SK-N-SH (cell line): ENCODE results near the gene PMEPA1. TPM values are rescaled to one million over a fixed set of nuclear protein-coding genes. Genes with fewer than 3 reads are reported as not detected.

Experiments
- CTCF ChIA-PET: fragments of 300-600, 350-600 bp; formaldehyde crosslinking; extraction: SDS; loops from one replicate; lab custom pipeline; 2021; lab: Yijun Ruan, JAX
- POLR2A ChIA-PET: fragments of 350-600 bp; sonication (Branson Sonifier 250); formaldehyde crosslinking; extraction: SDS; loops from one replicate; lab custom pipeline; 2020; ENCODE audit warnings: antibody characterized with exemption, inconsistent platforms; lab: Yijun Ruan, JAX
- DNase-seq: peaks from one replicate; pipeline ENCODE4 v3.0.0; 2012
- H2AFZ ChIP-seq: fragments of 200-600 bp; sonication (generic); 2 replicates; pipeline ENCODE4 v1.8.1; 2016; ENCODE audit warnings: antibody characterized with exemption, mild to moderate bottlenecking, low read depth
- H3F3A ChIP-seq: fragments of 200-600 bp; sonication (generic); replicated peaks from 2 replicates; pipeline ENCODE3; 2016; ENCODE audit warnings: antibody characterized with exemption, mild to moderate bottlenecking; ENCODE audit not compliant: insufficient read depth
- H3K27ac ChIP-seq, 2 experiments: fragments of 200-500 bp in 1 of 2; fragments of 200-600 bp in 1 of 2; sonication (Bioruptor generic) in 1 of 2; sonication (generic), shearing (Covaris generic) in 1 of 2; 2 replicates each; pipeline versions ENCODE4 v1.5.1 to v1.6.1; 2014 to 2016; ENCODE audit warnings: low read depth in 2 of 2, inconsistent platforms in 1 of 2, low read length in 1 of 2, mild to moderate bottlenecking in 1 of 2, mixed read lengths in 1 of 2
- H3K27me3 ChIP-seq: fragments of 200-600 bp; sonication (generic), shearing (Covaris generic); 2 replicates; pipeline ENCODE4 v1.6.1; 2016; ENCODE audit warnings: mixed run types; ENCODE audit not compliant: insufficient read depth
- H3K36me3 ChIP-seq, 2 experiments: fragments of 200-500 bp in 1 of 2; fragments of 200-600 bp in 1 of 2; sonication (Bioruptor generic) in 1 of 2; sonication (generic) in 1 of 2; replicated peaks in 1 of 2; 2 replicates each; pipeline versions ENCODE3 to v1.5.1; 2014 to 2016; ENCODE audit warnings: low read length in 1 of 2, mild to moderate bottlenecking in 1 of 2; ENCODE audit not compliant: insufficient read depth in 2 of 2, control insufficient read depth in 1 of 2
- H3K4me1 ChIP-seq, 2 experiments: fragments of 200-500 bp in 1 of 2; fragments of 200-600 bp in 1 of 2; sonication (Bioruptor generic) in 1 of 2; sonication (generic), shearing (Covaris generic) in 1 of 2; 2 replicates each; pipeline versions ENCODE4 v1.5.1 to v1.6.1; 2014 to 2016; ENCODE audit warnings: low read depth in 1 of 2, low read length in 1 of 2, mixed run types in 1 of 2; ENCODE audit not compliant: insufficient read depth in 2 of 2, control insufficient read depth in 1 of 2
- H3K4me2 ChIP-seq: fragments of 200-600 bp; sonication (generic), shearing (Covaris generic); 2 replicates; pipeline ENCODE4 v1.6.1; 2017; ENCODE audit warnings: mixed run types
- H3K4me3 ChIP-seq, 2 experiments: fragments of 200-500 bp in 1 of 2; fragments of 200-600 bp in 1 of 2; sonication (Bioruptor generic) in 1 of 2; sonication (generic), shearing (Covaris generic) in 1 of 2; 2 replicates each; pipeline versions ENCODE4 v1.5.1 to v1.8.1; 2014 to 2016; ENCODE audit warnings: low read depth in 2 of 2, inconsistent platforms in 1 of 2, low read length in 1 of 2, mild to moderate bottlenecking in 1 of 2, mixed read lengths in 1 of 2, moderate library complexity in 1 of 2
- H3K79me2 ChIP-seq: fragments of 200-600 bp; sonication (generic); 2 replicates; pipeline ENCODE4 v1.8.1; 2017; ENCODE audit warnings: mild to moderate bottlenecking; ENCODE audit not compliant: insufficient read depth
- H3K9ac ChIP-seq: fragments of 200-600 bp; sonication (generic); 2 replicates; pipeline ENCODE4 v1.6.1; 2017; ENCODE audit warnings: mixed run types
- H3K9me2 ChIP-seq: fragments of 200-600 bp; sonication (generic); 2 replicates; pipeline ENCODE4 v1.6.1; 2017; ENCODE audit warnings: mixed run types
- H3K9me3 ChIP-seq: fragments of 200-600 bp; sonication (generic); 2 replicates; pipeline ENCODE4 v1.6.1; 2017; ENCODE audit warnings: mixed run types, mild to moderate bottlenecking, moderate library complexity
- H4K20me1 ChIP-seq: fragments of 200-600 bp; sonication (generic); 2 replicates; pipeline ENCODE4 v1.6.1; 2017; ENCODE audit warnings: mild to moderate bottlenecking, mixed run types; ENCODE audit not compliant: insufficient read depth
- ELF1 ChIP-seq: IDR thresholded peaks from 2 replicates; pipeline ENCODE4 v1.4.0; 2012
- EP300 ChIP-seq, 2 experiments: IDR thresholded peaks; 2 replicates each; pipeline versions ENCODE4 v1.4.0 to v1.6.1; 2012; ENCODE audit warnings: borderline replicate concordance in 1 of 2, low read depth in 1 of 2, low read length in 1 of 2
- EZH2phosphoT487 ChIP-seq: fragments of 200-600 bp; sonication (generic); IDR thresholded peaks from 2 replicates; pipeline ENCODE4 v1.6.1; 2017; ENCODE audit warnings: low read depth, mixed run types, mild to moderate bottlenecking, antibody characterized with exemption, moderate library complexity, borderline replicate concordance
- FOSL2 ChIP-seq: IDR thresholded peaks from 2 replicates; pipeline ENCODE4 v1.4.0; 2012; ENCODE audit warnings: low read depth, mild to moderate bottlenecking, moderate library complexity, borderline replicate concordance
- FOXJ3 ChIP-seq: sonication (generic); formaldehyde crosslinking; IDR thresholded peaks from 2 replicates; pipeline ENCODE4 v1.5.1; 2020; ENCODE audit warnings: mild to moderate bottlenecking, missing genetic modification reagents
- GABPA ChIP-seq: IDR thresholded peaks from 2 replicates; pipeline ENCODE4 v1.4.0; 2012; ENCODE audit warnings: low read depth, mild to moderate bottlenecking
- JUND ChIP-seq: IDR thresholded peaks from 2 replicates; pipeline ENCODE4 v1.4.0; 2012
- NFIC ChIP-seq: IDR thresholded peaks from 2 replicates; pipeline ENCODE4 v1.4.0; 2012; ENCODE audit warnings: borderline replicate concordance
- NRF1 ChIP-seq: IDR thresholded peaks from 2 replicates; pipeline ENCODE4 v1.6.1; 2012; ENCODE audit warnings: low read depth, mild to moderate bottlenecking, low read length
- RAD21 ChIP-seq: IDR thresholded peaks from 2 replicates; pipeline ENCODE4 v1.6.1; 2012; ENCODE audit warnings: mild to moderate bottlenecking, low read length
- RCOR1 ChIP-seq: fragments of 150-350 bp; IDR thresholded peaks from 2 replicates; pipeline ENCODE4 v1.6.1; 2017; ENCODE audit warnings: antibody characterized with exemption, low read length
- SMC3 ChIP-seq: IDR thresholded peaks from 2 replicates; pipeline ENCODE4 v1.6.1; 2012; ENCODE audit warnings: low read depth, low read length, improper control_type of control experiment
- YY1 ChIP-seq: IDR thresholded peaks from 2 replicates; pipeline ENCODE4 v1.4.0; 2012; ENCODE audit warnings: low read depth, mild to moderate bottlenecking
- WGBS: methylation state at CpG from one replicate; pipeline ENCODE4 v1.1.6; 2017; ENCODE audit warnings: low lambda C conversion rate; 5-methylcytosine and 5-hydroxymethylcytosine counted together
- polyA plus RNA-seq, 3 experiments: library from polyadenylated mRNA; depleted of rRNA; stranded (reverse); fragments of >200 nt; gene quantifications; 2 replicates each; pipeline ENCODE4 v1.2.3, GENCODE V29; 2012
- TF ChIP-seq, protein P1 (sequence below): IDR thresholded peaks from 2 replicates; pipeline ENCODE4 v1.4.0; 2012; ENCODE audit warnings: low read depth, borderline replicate concordance
- TF ChIP-seq, protein P2 (sequence below): IDR thresholded peaks from 2 replicates; pipeline ENCODE4 v1.4.0; 2012; ENCODE audit warnings: low read depth
- TF ChIP-seq, protein P3 (sequence below): IDR thresholded peaks from 2 replicates; pipeline ENCODE4; 2012
- TF ChIP-seq, protein P4 (sequence below): fragments of 150-350 bp; IDR thresholded peaks from 2 replicates; pipeline ENCODE4 v1.6.1; 2017; ENCODE audit warnings: antibody characterized with exemption, low read length, low read depth, borderline replicate concordance
- TF ChIP-seq, protein P5 (sequence below): IDR thresholded peaks from 2 replicates; pipeline ENCODE4 v1.6.1; 2012; ENCODE audit warnings: mild to moderate bottlenecking, low read depth, low read length, moderate library complexity

PMEPA1 gene
- polyA plus RNA-seq, 1 of the 3 experiments (the other 2 are of a cell fraction), result 7.1 TPM

DNA sequence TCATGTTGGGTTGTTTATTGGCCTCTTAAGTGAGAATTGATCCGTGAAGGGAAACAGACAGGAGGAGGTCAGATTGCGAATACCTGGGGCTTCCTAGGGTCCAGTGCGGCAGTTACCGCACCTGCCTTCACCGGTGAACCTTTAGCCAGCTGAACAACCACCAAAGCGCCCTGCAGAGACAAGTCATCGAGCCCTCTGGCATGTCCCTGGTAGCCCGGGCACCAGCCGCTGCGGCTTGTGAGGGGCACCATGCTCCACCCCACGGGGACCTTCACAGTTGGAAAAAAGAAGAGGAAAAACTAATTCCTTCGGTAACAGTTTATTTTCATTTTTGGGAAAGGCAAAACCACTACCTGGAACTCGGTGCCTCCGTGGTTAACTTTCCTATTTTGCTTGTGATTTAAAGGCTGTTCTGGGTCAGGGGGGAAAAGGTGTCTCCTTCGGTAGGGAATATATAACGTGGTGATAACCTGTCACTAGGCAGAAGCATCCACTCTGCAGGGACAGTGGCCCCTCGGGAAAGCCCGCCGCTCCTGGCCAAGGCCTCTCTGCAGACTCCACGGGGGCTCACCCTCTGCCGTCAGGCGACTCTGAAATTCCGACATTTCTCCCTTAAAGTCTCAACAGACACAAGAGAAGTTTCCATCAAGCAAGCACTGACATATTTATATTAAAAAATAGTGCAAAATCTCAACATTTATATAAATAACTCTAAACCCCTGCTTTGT is 58.9 kb downstream of the PMEPA1 start (continued):
- no peak for TF ChIP-seq YY1
- TF ChIP-seq, protein P1, sequence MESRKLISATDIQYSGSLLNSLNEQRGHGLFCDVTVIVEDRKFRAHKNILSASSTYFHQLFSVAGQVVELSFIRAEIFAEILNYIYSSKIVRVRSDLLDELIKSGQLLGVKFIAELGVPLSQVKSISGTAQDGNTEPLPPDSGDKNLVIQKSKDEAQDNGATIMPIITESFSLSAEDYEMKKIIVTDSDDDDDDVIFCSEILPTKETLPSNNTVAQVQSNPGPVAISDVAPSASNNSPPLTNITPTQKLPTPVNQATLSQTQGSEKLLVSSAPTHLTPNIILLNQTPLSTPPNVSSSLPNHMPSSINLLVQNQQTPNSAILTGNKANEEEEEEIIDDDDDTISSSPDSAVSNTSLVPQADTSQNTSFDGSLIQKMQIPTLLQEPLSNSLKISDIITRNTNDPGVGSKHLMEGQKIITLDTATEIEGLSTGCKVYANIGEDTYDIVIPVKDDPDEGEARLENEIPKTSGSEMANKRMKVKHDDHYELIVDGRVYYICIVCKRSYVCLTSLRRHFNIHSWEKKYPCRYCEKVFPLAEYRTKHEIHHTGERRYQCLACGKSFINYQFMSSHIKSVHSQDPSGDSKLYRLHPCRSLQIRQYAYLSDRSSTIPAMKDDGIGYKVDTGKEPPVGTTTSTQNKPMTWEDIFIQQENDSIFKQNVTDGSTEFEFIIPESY, result no peak
- TF ChIP-seq, all 33 proteins: peak for 0

DNA sequence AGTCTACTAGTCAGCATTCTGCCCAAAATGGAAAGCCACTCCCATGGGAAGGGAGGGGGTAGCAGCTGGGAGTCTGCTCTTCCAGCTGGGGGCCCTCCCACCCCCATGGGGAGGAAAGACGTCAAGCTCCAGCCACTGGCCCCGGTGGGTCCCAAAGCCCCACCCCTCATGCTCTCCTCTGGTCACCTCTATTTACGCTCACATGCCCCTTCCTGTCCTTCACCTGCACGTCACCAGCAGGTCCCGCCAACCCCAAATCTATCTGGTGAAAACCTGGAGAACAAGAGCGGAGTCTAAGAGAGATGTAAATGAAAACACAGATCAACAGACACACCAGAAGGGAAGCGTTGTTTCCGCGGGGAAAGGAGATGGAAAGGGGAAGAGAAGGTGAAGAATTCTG is 59.5 kb downstream of the PMEPA1 start:
- Histone ChIP-seq H2AFZ (no peak overlapping the region), H3K79me2 (no peaks in the 10 kb centered on the region), H4K20me1 (peaks cover 7% of the 10 kb centered on the region), H3K36me3 (peaks cover 7 to 45% of the 10 kb centered on the region in 2 experiments), H3K4me3 (no peak overlapping the region), H3K27ac (no peak overlapping the region), H3F3A (no peaks in the 10 kb centered on the region), H3K9ac (no peak overlapping the region), H3K9me3 (no peaks in the 10 kb centered on the region), H3K9me2 (no peaks in the 10 kb centered on the region), H3K27me3 (no peaks in the 10 kb centered on the region), H3K4me1 (peaks cover 0 to 3% of the 10 kb centered on the region in 2 experiments; a peak in 1 of 4 replicates), H3K4me2 (no peak overlapping the region)
- peak; percentile 15 for DNase-seq
- CTCF ChIA-PET, result interaction anchor here (1.4 kb wide), 1 partner anchor 27 kb away, joined by 3 read pairs; no protein-coding TSS in a partner anchor
- POLR2A ChIA-PET, result no interaction called here
- 86% methylated on average over 9 of the region's 9 CpGs for WGBS
- no peak for TF ChIP-seq EP300 (IDR thresholded peaks at IDR 0.05; ENCODE audit: borderline replicate concordance in 1 of 2, low read depth in 1 of 2, low read length in 1 of 2)
- TF ChIP-seq EZH2phosphoT487, result no peak
- TF ChIP-seq, protein P2, sequence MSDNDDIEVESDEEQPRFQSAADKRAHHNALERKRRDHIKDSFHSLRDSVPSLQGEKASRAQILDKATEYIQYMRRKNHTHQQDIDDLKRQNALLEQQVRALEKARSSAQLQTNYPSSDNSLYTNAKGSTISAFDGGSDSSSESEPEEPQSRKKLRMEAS, result no peak
- no peak for TF ChIP-seq RCOR1
- TF ChIP-seq RAD21, result no peak
- TF ChIP-seq ELF1, result no peak
- TF ChIP-seq NFIC, result no peak
- no peak for TF ChIP-seq FOXJ3 (CRISPR knock-in tag)
- TF ChIP-seq, protein P3, sequence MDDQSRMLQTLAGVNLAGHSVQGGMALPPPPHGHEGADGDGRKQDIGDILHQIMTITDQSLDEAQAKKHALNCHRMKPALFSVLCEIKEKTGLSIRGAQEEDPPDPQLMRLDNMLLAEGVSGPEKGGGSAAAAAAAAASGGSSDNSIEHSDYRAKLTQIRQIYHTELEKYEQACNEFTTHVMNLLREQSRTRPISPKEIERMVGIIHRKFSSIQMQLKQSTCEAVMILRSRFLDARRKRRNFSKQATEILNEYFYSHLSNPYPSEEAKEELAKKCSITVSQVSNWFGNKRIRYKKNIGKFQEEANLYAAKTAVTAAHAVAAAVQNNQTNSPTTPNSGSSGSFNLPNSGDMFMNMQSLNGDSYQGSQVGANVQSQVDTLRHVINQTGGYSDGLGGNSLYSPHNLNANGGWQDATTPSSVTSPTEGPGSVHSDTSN, result no peak
- no peak for TF ChIP-seq FOSL2
- TF ChIP-seq, protein P4, sequence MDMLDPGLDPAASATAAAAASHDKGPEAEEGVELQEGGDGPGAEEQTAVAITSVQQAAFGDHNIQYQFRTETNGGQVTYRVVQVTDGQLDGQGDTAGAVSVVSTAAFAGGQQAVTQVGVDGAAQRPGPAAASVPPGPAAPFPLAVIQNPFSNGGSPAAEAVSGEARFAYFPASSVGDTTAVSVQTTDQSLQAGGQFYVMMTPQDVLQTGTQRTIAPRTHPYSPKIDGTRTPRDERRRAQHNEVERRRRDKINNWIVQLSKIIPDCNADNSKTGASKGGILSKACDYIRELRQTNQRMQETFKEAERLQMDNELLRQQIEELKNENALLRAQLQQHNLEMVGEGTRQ, result no peak
- TF ChIP-seq, protein P1, result no peak
- TF ChIP-seq JUND, result no peak
- TF ChIP-seq SMC3, result no peak
- no peak for TF ChIP-seq GABPA
- TF ChIP-seq, protein P5, sequence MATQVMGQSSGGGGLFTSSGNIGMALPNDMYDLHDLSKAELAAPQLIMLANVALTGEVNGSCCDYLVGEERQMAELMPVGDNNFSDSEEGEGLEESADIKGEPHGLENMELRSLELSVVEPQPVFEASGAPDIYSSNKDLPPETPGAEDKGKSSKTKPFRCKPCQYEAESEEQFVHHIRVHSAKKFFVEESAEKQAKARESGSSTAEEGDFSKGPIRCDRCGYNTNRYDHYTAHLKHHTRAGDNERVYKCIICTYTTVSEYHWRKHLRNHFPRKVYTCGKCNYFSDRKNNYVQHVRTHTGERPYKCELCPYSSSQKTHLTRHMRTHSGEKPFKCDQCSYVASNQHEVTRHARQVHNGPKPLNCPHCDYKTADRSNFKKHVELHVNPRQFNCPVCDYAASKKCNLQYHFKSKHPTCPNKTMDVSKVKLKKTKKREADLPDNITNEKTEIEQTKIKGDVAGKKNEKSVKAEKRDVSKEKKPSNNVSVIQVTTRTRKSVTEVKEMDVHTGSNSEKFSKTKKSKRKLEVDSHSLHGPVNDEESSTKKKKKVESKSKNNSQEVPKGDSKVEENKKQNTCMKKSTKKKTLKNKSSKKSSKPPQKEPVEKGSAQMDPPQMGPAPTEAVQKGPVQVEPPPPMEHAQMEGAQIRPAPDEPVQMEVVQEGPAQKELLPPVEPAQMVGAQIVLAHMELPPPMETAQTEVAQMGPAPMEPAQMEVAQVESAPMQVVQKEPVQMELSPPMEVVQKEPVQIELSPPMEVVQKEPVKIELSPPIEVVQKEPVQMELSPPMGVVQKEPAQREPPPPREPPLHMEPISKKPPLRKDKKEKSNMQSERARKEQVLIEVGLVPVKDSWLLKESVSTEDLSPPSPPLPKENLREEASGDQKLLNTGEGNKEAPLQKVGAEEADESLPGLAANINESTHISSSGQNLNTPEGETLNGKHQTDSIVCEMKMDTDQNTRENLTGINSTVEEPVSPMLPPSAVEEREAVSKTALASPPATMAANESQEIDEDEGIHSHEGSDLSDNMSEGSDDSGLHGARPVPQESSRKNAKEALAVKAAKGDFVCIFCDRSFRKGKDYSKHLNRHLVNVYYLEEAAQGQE, result no peak
- TF ChIP-seq NRF1, result no peak
